Aorta (tissue), 5 donors: ENCODE measurements around the gene CNOT8. TPM values are rescaled to one million over a fixed set of nuclear protein-coding genes. Genes with fewer than 3 reads are reported as not detected.
"Not testable (repeated sequence)": the region's sequence is repeated elsewhere in the genome, so short reads cannot be mapped to it uniquely, and the experiment has no call there.

Source experiments
- ATAC-seq: fragments of 200-7000 bp; cut with Tn5 transposase; one replicate; pipeline ENCODE4 v1.9.1; 2022; ENCODE audit warnings: moderate library complexity; ENCODE audit not compliant: low FRiP score
- DNase-seq, 2 donors: peaks; one replicate each; pipeline ENCODE4 v3.0.0-alpha.2; 2020
- H3K27ac ChIP-seq, 2 donors: one replicate each; pipeline ENCODE4 v1.5.1; 2013; ENCODE audit warnings: low read length in 2 of 2, mild to moderate bottlenecking in 2 of 2, moderate library complexity in 2 of 2, control low read depth in 1 of 2, inconsistent platforms in 1 of 2, low read depth in 1 of 2
- H3K27me3 ChIP-seq, 2 donors: one replicate each; pipeline ENCODE4 v1.6.1; 2013; ENCODE audit warnings: control low read depth in 1 of 2, low read length in 1 of 2, mild to moderate bottlenecking in 1 of 2, moderate library complexity in 1 of 2; ENCODE audit not compliant: insufficient read depth in 2 of 2, control insufficient read depth in 1 of 2
- H3K36me3 ChIP-seq, 2 donors: one replicate each; pipeline ENCODE4 v1.6.1; 2013; ENCODE audit warnings: control low read depth in 1 of 2, low read length in 1 of 2, mild to moderate bottlenecking in 1 of 2; ENCODE audit not compliant: insufficient read depth in 2 of 2, control insufficient read depth in 1 of 2
- H3K4me1 ChIP-seq, 2 donors: one replicate each; pipeline ENCODE4 v1.6.1; 2013; ENCODE audit warnings: low read length in 2 of 2, control low read depth in 1 of 2, mild to moderate bottlenecking in 1 of 2, moderate library complexity in 1 of 2; ENCODE audit not compliant: insufficient read depth in 2 of 2, control insufficient read depth in 1 of 2
- H3K4me3 ChIP-seq, 2 donors: one replicate each; pipeline ENCODE4 v1.5.1; 2013; ENCODE audit warnings: low read length in 2 of 2, control low read depth in 1 of 2, mild to moderate bottlenecking in 1 of 2
- H3K9me3 ChIP-seq: one replicate; pipeline ENCODE4 v1.6.1; 2013; ENCODE audit warnings: mild to moderate bottlenecking, low read length; ENCODE audit not compliant: control insufficient read depth
- WGBS, 2 donors: extraction: QIAGEN DNeasy Blood & Tissue Kit; methylation state at CpG; one replicate each; pipeline ENCODE4 v1.1.7; 2013; 5-methylcytosine and 5-hydroxymethylcytosine counted together
- intact Hi-C, 2 donors: fragments of 100-400 bp; cut with DNase I; formaldehyde crosslinking; loops; one replicate each; pipeline versions ENCODE4 v1.14.2 to v1.15.0; 2022
- polyA plus RNA-seq, 2 donors: library from polyadenylated mRNA; stranded (reverse); fragments of 200-250 nt; gene quantifications; one replicate each; pipeline ENCODE4 v1.2.3, GENCODE V29; 2013
- total RNA-seq, 2 donors: library from RNA; stranded (reverse); fragmentation: NEBNext Ultra II Directional; extraction: Animal tissue kit (Norgen Biotek cat#: 25700); gene quantifications; one replicate each; pipeline ENCODE4 v1.2.1, GENCODE V29; 2021
- donor health status: healthy with polysubstance abuse.
- donor health status: Bipolar disorder and iron deficiency.
- donor health status: DM: no; HTN: no; CAD: no.
- donor health status: DM: no; HTN: no; CAD: no.
- donor health status: DM: yes; HTN: yes; CAD: no.

CNOT8 gene
- total and polyA plus RNA-seq, 4 donors, result 39.7 to 48.6 (median 45.9) TPM

GRCh38 chr5:154900066-154900465 is 41.6 kb downstream of the CNOT8 start:
- no peak for DNase-seq
- intact Hi-C loops, result loop anchor here in 1 of 2 donors (10.0 kb wide), 1 partner anchor 255 kb away; no protein-coding TSS in a partner anchor
- Histone ChIP-seq H3K4me3 (no peak overlapping the region), H3K36me3 (peaks cover 5 to 11% of the 10 kb centered on the region in 2 donors), H3K9me3 (no peaks in the 10 kb centered on the region), H3K4me1 (no peaks in the 10 kb centered on the region), H3K27me3 (no peaks in the 10 kb centered on the region), H3K27ac (no peak overlapping the region)
- peak; percentile 43 for ATAC-seq
- 80 to 88% methylated on average over 1 of the region's 1 CpG for WGBS, 2 donors

GRCh38 chr5:154901276-154901675 is 42.8 kb downstream of the CNOT8 start:
- no peak for ATAC-seq
- H3K4me1 ChIP-seq, result no peaks in the 10 kb centered on the region
- no peaks in the 10 kb centered on the region for H3K27me3 ChIP-seq
- no peaks in the 10 kb centered on the region for H3K9me3 ChIP-seq
- WGBS, 2 donors, result 59 to 66% methylated on average over 2 of the region's 2 CpGs
- DNase-seq, result no peak
- peaks cover 5 to 11% of the 10 kb centered on the region in 2 donors for H3K36me3 ChIP-seq
- intact Hi-C loops, result loop anchor here in 1 of 2 donors (10.0 kb wide), 1 partner anchor 256 kb away; no protein-coding TSS in a partner anchor
- H3K4me3 ChIP-seq, result no peak overlapping the region
- H3K27ac ChIP-seq, result no peak overlapping the region

- no peak for DNase-seq
- H3K9me3 ChIP-seq, result no peaks in the 10 kb centered on the region
- H3K4me1 ChIP-seq, result no peaks in the 10 kb centered on the region
- no peak for ATAC-seq
- no peak overlapping the region for H3K27ac ChIP-seq
- intact Hi-C loops, result loop anchor here in 1 of 2 donors (10.0 kb wide), 1 partner anchor 257 kb away; no protein-coding TSS in a partner anchor
- peaks cover 5 to 11% of the 10 kb centered on the region in 2 donors for H3K36me3 ChIP-seq
- WGBS, 2 donors, result 93% methylated on average over 6 of the region's 6 CpGs
- H3K27me3 ChIP-seq, result no peaks in the 10 kb centered on the region
- no peak overlapping the region for H3K4me3 ChIP-seq
Measured at GRCh38 chr5:154901913-154902312, 43.5 kb downstream of the CNOT8 start.

GRCh38 chr5:154905601-154906000 is 47.2 kb downstream of the CNOT8 start:
- not testable (repeated sequence) for H3K27ac ChIP-seq, H3K4me3 ChIP-seq, ATAC-seq, H3K4me1 ChIP-seq, DNase-seq, H3K9me3 ChIP-seq, H3K27me3 ChIP-seq, H3K36me3 ChIP-seq
- intact Hi-C loops, result loop anchor here in 1 of 2 donors (10.0 kb wide), 1 partner anchor 261 kb away; no protein-coding TSS in a partner anchor
- WGBS, 2 donors, result 68% methylated on average over 7 of the region's 7 CpGs

GRCh38 chr5:154916874-154917273 is 58.4 kb downstream of the CNOT8 start:
- DNase-seq, result no peak
- H3K4me3 ChIP-seq, result no peak overlapping the region
- 76 to 80% methylated on average over 3 of the region's 3 CpGs for WGBS, 2 donors
- no peaks in the 10 kb centered on the region for H3K4me1 ChIP-seq
- intact Hi-C loops, result no loop called here
- H3K27ac ChIP-seq, result no peak overlapping the region
- H3K27me3 ChIP-seq, result no peaks in the 10 kb centered on the region
- peaks cover 3 to 10% of the 10 kb centered on the region in 2 donors for H3K36me3 ChIP-seq
- no peak for ATAC-seq
- no peaks in the 10 kb centered on the region for H3K9me3 ChIP-seq

GRCh38 chr5:154917757-154918156 is 59.3 kb downstream of the CNOT8 start:
- intact Hi-C loops, result no loop called here
- Histone ChIP-seq H3K27ac (no peak overlapping the region), H3K4me3 (no peak overlapping the region), H3K4me1 (no peaks in the 10 kb centered on the region), H3K36me3 (peaks cover under 1 to 6% of the 10 kb centered on the region in 2 donors), H3K27me3 (no peaks in the 10 kb centered on the region), H3K9me3 (no peaks in the 10 kb centered on the region)
- ATAC-seq, result no peak
- WGBS, 2 donors, result 79 to 81% methylated on average over 4 of the region's 4 CpGs
- no peak for DNase-seq

- intact Hi-C loops, result no loop called here
- H3K4me1 ChIP-seq, result no peaks in the 10 kb centered on the region
- peaks cover 4% of the 10 kb centered on the region in 2 donors for H3K36me3 ChIP-seq
- H3K4me3 ChIP-seq, result no peak overlapping the region
- H3K27ac ChIP-seq, result no peak overlapping the region
- ATAC-seq, result no peak
- no peaks in the 10 kb centered on the region for H3K9me3 ChIP-seq
- H3K27me3 ChIP-seq, result no peaks in the 10 kb centered on the region
- no peak for DNase-seq
- 90% methylated on average over 7 of the region's 7 CpGs for WGBS, 2 donors
Measured at GRCh38 chr5:154923441-154924430, 65.3 kb downstream of the CNOT8 start.
